GM21390 (cell line): ENCODE results near the gene DUSP22.
"Not testable (repeated sequence)": the region's sequence is repeated elsewhere in the genome, so short reads cannot be mapped to it uniquely, and the experiment has no call there.

Experiments
- ATAC-seq: cut with Tn5 transposase; IDR thresholded peaks from one replicate; pipeline ENCODE4 v1.9.1; 2021; ENCODE audit not compliant: unreplicated experiment

Gene DUSP22

GRCh38 chr6:322940-323729 lies 30.8 kb downstream of the DUSP22 start:
- peak; percentile 14 for ATAC-seq

- ATAC-seq, result no peak
Measured at GRCh38 chr6:323730-324088, 31.4 kb downstream of the DUSP22 start.

GRCh38 chr6:324116-324728 lies 31.9 kb downstream of the DUSP22 start:
- no peak for ATAC-seq

- ATAC-seq, result no peak
Measured at GRCh38 chr6:324729-325125, 32.4 kb downstream of the DUSP22 start.

- not testable (repeated sequence) for ATAC-seq
Measured at GRCh38 chr6:325161-325860, 33.0 kb downstream of the DUSP22 start.

GRCh38 chr6:326066-326465 lies 33.8 kb downstream of the DUSP22 start:
- not testable (repeated sequence) for ATAC-seq

- ATAC-seq, result no peak
Measured at GRCh38 chr6:326896-327537, 34.7 kb downstream of the DUSP22 start.

- no peak for ATAC-seq
Measured at GRCh38 chr6:327538-328116, 35.3 kb downstream of the DUSP22 start.

- ATAC-seq, result peak; percentile 76
Measured at GRCh38 chr6:328136-328670, 35.9 kb downstream of the DUSP22 start.

GRCh38 chr6:328924-329323 lies 36.6 kb downstream of the DUSP22 start:
- no peak for ATAC-seq

- peak; percentile 14 for ATAC-seq
Measured at GRCh38 chr6:329888-330691, 37.8 kb downstream of the DUSP22 start.

GRCh38 chr6:330948-331347 lies 38.7 kb downstream of the DUSP22 start:
- ATAC-seq, result no peak

- peak; percentile 33 for ATAC-seq
Measured at GRCh38 chr6:331622-332521, 39.6 kb downstream of the DUSP22 start.

- no peak for ATAC-seq
Measured at GRCh38 chr6:332671-333070, 40.4 kb downstream of the DUSP22 start.

GRCh38 chr6:333379-334002 lies 41.2 kb downstream of the DUSP22 start:
- no peak for ATAC-seq

- no peak for ATAC-seq
Measured at GRCh38 chr6:334536-335510, 42.5 kb downstream of the DUSP22 start.

GRCh38 chr6:335572-335971 lies 43.3 kb downstream of the DUSP22 start:
- ATAC-seq, result no peak
